Adrenal gland (tissue), 5 donors: ENCODE results near the gene DDX51.

Source experiments
- CTCF ChIP-seq, 6 experiments: fragments of 450-650 bp in 4 of 6; fragments of 200-600 bp in 2 of 6; sonication (generic) in 1 of 6; IDR thresholded peaks; 1 replicate in 5 of 6; 2 replicates in 1 of 6; pipeline versions ENCODE4 v1.5.1 to v1.8.0; 2016 to 2021; ENCODE audit warnings: antibody characterized with exemption in 6 of 6, mild to moderate bottlenecking in 2 of 6, moderate library complexity in 1 of 6
- POLR2A ChIP-seq, 2 donors: fragments of 450-650 bp; IDR thresholded peaks; one replicate each; pipeline ENCODE4 v1.6.1; 2017; ENCODE audit warnings: antibody characterized with exemption in 2 of 2, mild to moderate bottlenecking in 2 of 2, moderate library complexity in 1 of 2
- donor health status: DM: no; HTN: no; CAD: no.

- TF ChIP-seq POLR2A (IDR thresholded peaks at IDR 0.05) (no peak), CTCF (IDR thresholded peaks at IDR 0.05) (no peak)
These were observed 2.0 kb downstream of the DDX51 start for GRCh38 chr12:132141976-132142678.
